CD4-positive, alpha-beta T cell treated with Interleukin-12 subunit alpha and Interleukin-12 subunit beta, for 1 hour (primary cell): ENCODE results near the gene UGT1A8.
"Not testable (repeated sequence)": the region's sequence is repeated elsewhere in the genome, so short reads cannot be mapped to it uniquely, and the experiment has no call there.

Source experiments
- DNase-seq: peaks from one replicate; pipeline ENCODE4 v3.0.0-alpha.2; 2020

Gene UGT1A8

GRCh38 chr2:233643128-233643527 is 25.7 kb downstream of the UGT1A8 start:
- no peak for DNase-seq

- DNase-seq: not testable (repeated sequence)
These were observed 28.6 kb downstream of the UGT1A8 start for GRCh38 chr2:233646033-233646432.

GRCh38 chr2:233650981-233651380 is 33.5 kb downstream of the UGT1A8 start:
- DNase-seq: no peak

DNA sequence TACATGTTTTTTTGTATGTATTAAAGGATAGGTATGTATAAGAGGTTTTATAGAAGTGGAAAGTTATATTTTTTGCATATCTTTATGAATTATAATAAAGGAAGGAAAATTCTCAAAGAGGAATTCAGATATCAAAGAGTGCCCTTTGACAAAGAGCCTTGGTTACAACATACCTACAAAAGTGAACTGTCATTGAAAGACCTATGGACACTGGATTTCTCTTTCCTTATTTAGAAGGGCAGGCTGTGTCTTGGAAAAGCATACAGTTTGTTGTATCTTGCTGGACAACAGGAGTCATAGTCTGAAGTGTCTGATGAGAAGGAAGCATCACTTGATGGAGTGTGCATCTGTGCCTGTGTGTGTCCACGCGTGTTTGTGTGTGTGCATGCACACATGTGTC is 34.0 kb downstream of the UGT1A8 start:
- no peak for DNase-seq

- DNase-seq: no peak
These were observed 37.1 kb downstream of the UGT1A8 start for GRCh38 chr2:233654501-233654900.

GRCh38 chr2:233655043-233655442 is 37.6 kb downstream of the UGT1A8 start:
- no peak for DNase-seq

DNA sequence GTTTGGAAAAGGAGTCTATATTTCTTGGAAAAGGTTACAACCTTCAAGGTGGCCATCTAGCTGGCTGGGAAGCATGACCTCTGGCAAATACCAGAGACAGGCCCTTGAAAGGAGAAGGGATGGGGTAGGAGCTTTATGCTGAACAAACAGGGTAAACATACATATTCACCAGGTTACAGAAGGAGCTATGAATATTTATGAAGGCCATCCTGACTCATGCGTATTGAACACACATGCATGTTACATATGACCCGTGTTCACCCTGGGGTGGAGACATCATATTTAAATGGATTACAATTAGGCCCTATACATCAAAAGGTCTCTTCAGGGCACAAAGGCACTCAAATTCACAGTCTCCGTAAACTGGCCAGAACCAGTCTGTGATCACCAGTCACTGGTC is 38.5 kb downstream of the UGT1A8 start:
- not testable (repeated sequence) for DNase-seq

- no peak for DNase-seq
These were observed 39.0 kb downstream of the UGT1A8 start for GRCh38 chr2:233656443-233656842.

- no peak for DNase-seq
These were observed 41.2 kb downstream of the UGT1A8 start for GRCh38 chr2:233658610-233659009.

DNA sequence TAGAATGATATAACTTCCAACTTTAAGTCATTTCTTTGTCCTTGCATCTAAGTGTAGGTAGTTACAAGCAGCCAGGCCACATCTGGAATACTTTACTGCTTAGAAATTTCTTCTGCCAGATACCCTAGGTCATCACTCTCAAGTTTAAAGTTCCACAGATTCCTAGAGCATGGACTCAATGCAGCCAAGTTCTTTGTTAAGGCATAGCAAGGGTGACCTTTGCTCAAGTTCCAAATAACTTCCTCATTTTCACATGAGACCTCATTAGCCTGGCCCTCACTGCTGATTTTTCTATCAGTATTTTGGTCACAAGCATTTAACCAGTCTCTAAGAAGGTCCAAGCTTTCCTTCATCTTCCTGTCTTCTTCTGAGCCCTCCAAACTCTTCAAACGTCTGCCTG is 46.5 kb downstream of the UGT1A8 start:
- no peak for DNase-seq

- no peak for DNase-seq
These were observed 51.3 kb downstream of the UGT1A8 start for GRCh38 chr2:233668605-233669260.

DNA sequence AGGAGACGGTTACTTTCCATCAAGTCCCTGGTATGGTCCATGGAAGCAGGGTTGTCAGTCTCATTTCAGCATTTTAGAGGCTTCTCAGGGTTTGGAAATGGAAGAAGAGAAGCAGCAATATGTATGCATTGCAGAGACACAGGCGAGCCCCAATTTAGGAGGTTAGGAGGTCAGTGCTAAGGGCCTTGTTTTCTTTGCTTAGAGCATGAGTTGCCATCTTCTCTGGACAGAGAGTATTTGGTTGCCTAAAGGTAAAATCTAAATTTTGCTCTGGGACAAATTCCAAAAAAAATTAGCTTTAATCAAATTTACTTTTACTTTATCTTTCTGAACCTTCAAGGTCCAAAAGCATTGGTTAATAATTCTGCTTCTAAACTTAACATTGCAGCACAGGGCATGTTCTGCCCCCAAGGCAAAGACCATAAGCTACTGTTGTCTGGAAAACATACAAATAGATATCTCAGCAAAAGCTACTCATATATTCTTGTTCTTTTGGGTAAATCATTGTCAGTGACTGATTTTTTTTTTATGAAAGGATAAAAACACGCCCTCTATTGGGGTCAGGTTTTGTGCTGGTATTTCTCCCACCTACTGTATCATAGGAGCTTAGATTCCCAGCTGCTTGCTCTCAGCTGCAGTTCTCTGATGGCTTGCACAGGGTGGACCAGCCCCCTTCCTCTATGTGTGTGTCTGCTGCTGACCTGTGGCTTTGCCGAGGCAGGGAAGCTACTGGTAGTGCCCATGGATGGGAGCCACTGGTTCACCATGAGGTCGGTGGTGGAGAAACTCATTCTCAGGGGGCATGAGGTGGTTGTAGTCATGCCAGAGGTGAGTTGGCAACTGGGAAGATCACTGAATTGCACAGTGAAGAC is 54.1 kb downstream of the UGT1A8 start, which contains the start of gene UGT1A9:
UGT1A9 (plus strand) TSS at position 609 of the 872 bp plus-strand sequence; CDS start at position 646, 37 bp downstream.
- DNase-seq: no peak

DNA sequence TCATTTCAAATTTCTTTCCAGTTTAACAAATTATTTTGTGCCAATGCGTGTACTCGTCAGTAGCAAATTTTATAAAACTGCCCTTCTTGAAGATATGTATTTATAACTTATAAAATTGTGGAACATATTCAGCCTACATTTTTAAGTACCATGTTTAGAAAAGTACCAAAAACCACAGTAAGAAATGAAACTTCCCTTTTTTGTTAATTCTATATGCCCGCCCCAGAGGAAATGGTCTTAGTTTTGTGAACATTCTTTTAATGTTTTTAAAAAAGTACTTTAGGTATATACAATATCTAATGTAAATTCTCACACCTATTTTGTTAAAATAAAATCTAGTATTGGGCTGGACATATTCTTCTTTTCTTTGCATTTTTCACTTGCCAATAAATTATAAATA is 55.5 kb downstream of the UGT1A8 start:
- no peak for DNase-seq

DNA sequence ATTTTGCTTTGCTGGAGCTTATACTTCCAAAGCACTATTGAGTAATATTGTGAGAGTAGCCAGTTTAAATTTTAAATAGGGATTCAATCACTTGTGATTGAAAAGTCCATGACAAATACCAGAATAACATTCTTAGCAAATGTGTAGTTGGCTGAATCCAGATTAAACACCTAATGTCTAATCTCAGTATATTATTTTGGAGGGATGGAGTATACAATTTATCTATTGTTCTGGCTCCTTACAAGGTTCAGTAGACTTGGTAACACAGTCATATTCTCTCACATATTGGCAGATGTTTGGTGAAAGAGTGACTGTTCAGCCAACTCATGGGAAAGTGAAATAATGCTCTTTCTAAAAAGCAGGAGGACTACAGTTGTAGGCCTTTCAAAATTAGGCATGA is 56.5 kb downstream of the UGT1A8 start:
- DNase-seq: no peak

- no peak for DNase-seq
These were observed 56.9 kb downstream of the UGT1A8 start for GRCh38 chr2:233674314-233674713.

- DNase-seq: no peak
These were observed 57.6 kb downstream of the UGT1A8 start for GRCh38 chr2:233674995-233675394.

- DNase-seq: no peak
These were observed 58.6 kb downstream of the UGT1A8 start for GRCh38 chr2:233676046-233676445.

DNA sequence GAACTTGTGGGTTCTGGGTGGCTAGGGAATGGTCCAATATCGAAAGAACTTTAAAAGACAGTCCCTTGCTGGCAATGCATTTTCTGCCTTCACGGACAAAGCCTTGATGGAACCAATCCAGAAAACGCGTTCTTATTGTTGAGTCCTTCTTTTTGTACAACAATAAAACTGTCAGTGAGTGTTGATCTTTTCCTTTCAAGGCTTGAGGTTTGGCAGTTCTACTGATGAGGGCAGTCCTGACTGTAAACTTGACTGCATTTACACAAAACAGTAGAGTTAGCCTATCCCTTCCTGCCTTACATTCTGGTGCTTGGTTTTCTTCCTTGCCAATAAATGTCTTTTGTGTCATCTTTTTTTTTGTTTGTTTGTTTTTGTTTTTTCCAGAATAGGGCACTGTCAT is 61.8 kb downstream of the UGT1A8 start:
- no peak for DNase-seq

DNA sequence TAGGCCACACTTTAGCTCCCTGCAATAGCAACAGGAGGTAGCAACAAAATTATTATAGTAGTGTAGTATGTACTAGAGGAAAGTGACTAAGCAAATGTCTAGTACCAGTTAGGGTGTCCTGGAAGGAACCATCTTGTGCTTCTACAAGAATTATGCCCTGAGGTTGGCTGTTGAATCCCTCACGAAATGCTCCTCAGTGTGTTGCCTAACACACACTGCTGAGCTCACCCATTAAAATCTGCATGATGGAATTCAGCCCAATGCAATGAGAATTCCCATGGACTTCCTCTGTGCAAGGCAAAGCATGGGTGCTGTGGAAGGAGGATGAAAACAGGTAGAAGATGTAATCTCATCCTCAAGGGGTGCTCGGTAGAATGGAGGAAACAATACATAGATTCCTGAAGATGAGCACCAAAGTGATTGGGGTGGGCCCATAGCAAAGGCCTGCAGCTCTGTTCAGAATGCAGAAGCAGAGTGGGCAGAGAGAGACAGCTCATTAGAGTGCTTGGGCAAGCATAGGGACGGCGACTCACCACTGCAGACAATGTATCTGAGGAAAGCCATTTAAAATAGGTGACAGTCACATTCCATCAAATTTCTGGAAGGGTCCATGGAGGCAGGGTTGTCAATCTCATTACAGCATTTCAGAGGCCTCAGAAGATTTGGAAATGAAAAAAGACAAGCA is 63.1 kb downstream of the UGT1A8 start:
- DNase-seq: no peak

DNA sequence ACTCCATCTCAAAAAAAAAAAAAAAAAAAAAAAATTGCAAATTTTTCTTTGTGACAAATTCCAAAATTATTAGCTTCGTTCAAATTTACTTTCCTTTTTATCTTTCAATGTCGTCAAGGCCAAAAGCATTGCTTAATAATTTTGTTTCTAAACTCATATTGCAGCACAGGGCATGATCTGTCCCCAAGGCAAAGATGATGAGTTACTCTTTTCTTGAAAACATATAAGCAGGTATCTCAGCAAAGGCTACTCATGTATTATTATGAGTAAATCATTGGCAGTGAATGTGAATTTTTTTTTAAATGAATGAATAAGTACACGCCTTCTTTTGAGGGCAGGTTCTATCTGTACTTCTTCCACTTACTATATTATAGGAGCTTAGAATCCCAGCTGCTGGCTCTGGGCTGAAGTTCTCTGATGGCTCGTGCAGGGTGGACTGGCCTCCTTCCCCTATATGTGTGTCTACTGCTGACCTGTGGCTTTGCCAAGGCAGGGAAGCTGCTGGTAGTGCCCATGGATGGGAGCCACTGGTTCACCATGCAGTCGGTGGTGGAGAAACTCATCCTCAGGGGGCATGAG is 64.2 kb downstream of the UGT1A8 start, which contains the start of gene UGT1A7:
UGT1A7 (plus strand) TSS at position 381 of the 579 bp plus-strand sequence; CDS start at position 418, 37 bp downstream.
- DNase-seq: no peak

DNA sequence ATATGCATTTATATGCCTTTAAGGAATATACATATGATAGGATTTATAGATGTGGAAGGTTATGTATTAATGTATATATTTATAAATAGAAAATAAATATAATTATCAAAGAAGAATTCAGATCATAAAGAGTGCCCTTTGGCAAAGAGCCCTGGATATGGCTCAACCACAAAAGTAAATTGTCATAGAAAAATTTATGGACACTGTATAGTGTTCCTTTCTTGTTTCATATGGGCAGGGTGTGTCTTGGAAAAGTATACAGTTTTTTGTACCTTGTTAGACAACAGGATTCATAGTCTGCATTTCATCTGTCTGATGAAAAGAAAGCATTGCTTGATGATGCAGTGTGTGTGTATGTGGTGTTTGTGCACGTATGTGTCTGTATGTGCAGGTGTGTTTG is 67.2 kb downstream of the UGT1A8 start:
- DNase-seq: no peak

DNA sequence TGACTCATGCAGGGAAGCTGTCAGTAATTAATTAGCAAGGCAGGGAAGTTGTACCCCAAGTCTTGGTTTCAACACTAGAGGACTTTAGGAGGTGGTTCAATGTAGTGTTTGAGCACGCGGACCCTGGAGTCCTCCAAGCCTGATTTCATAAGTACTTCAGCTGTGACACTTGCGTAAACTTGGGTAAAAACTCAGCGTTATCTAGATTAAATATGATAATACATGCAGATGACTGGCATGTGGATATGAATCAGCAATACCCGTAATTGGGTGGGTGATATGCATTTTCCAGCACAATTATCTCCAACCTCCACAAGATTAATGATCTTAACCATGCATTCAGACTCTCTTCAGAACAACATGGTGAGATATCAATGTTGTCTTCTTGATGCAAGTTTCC is 69.5 kb downstream of the UGT1A8 start:
- no peak for DNase-seq

DNA sequence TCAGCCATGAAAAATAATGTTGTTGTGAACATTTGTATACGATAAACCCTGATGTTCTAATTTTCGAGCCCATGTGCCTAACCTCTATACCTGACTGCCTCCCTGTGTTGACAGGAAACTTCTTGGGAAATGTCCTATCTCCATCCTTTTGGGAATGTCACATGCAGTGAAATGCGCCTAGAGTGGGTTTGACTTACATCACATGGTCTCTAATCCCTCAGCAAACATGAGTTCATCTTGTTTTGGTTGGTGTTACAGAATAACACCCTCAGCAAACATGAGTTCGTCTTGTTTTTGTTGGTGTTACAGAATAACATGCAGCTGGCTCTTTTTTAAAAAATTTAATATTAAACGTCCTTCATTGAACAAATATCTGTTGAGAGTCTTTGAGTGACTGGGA is 70.9 kb downstream of the UGT1A8 start:
- no peak for DNase-seq
